ENCODE data around the gene CLIC5.
A peak's percentile ranks its signal among the peaks of the same experiment; 100 is the strongest.

Gene CLIC5

GRCh38 chr6:46035242-46035641, 19.6 kb upstream of the CLIC5 start:
- DNase-seq (ENCODE audit: low read depth in 3 of 3): no peak

DNA sequence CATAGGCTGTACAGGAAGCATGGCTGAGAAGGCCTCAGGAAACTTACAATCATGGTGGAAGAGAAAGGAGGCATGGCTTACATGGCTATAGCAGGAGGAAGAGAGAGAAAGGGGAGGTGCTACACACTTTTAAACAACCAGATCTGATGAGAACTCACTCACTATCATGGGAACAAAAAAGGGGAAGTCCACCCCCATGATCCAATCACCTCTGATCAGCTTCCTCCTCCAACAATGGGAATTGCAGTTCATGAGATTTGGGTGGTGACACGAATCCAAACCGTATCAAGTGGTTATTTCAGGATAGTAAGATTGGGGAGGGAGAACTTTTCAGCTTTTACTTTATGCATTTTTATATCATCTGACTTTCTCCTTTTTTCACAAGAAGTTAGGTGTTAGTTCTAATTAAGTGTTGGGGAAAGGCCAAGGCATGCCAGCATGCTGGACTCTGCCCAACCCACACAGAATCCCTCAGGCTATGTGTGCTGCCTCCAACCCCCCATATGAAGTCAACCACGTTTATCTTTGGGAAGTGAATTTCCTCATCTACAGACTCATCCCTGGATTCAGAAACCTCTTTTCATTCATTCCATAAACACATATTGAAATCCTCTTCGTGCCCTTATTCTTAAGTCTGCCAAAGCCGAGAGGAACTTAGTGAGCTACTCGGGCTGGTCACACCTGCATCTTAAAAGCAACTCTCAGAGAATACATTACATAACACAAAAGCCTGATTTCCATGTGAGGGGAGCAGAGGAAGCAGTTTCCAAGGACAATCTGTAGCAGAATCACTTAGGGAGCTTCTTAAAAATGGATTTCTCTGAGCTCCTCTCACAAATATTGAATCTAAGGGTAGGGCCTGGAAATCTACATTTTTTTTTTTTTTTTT, 16.7 kb upstream of the CLIC5 start:
- DNase-seq (ENCODE audit: low read depth in 3 of 3): no peak

GRCh38 chr6:46029602-46030001, 13.9 kb upstream of the CLIC5 start:
- DNase-seq (ENCODE audit: low read depth in 3 of 3): no peak

GRCh38 chr6:46026307-46026706, 10.6 kb upstream of the CLIC5 start:
- no peak for DNase-seq (ENCODE audit: low read depth in 3 of 3)

GRCh38 chr6:46025573-46025972, 9.9 kb upstream of the CLIC5 start:
- DNase-seq (ENCODE audit: low read depth in 3 of 3): no peak

- no peak for DNase-seq (ENCODE audit: low read depth in 3 of 3)
These were observed 8.6 kb upstream of the CLIC5 start for GRCh38 chr6:46024124-46024769.

DNA sequence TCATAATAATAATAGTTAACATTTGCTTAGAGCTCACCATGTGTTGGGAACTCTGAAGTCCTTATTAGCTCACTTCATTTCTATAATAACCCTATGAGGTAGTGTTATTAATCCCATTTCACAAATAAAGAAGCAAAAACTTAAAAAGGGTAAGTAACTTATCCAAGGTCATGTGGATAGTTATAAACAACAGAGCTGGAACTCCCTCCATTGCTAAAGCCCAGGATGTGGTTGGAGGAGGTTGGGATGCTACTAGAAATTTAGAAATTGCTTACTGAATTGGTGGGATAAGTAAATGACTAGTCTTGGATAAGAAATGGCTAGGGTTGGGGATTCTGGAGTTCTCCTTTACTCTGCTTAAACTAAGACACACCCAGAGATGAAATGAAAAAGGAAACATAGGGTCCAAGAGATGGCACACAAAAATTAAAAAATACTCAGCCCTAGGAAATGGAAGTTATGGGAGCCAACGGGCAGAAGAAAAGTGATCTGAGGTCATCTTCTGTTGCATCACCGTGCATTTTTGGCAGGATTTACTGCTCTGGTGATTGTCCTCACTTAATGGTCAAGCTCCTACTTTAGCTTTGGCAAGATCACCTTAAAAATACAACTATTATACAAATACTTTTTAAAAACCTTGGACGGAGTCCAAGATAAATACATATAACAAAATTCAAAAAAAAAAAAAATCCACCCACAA, 7.7 kb upstream of the CLIC5 start:
- DNase-seq (ENCODE audit: low read depth in 3 of 3): no peak

DNA sequence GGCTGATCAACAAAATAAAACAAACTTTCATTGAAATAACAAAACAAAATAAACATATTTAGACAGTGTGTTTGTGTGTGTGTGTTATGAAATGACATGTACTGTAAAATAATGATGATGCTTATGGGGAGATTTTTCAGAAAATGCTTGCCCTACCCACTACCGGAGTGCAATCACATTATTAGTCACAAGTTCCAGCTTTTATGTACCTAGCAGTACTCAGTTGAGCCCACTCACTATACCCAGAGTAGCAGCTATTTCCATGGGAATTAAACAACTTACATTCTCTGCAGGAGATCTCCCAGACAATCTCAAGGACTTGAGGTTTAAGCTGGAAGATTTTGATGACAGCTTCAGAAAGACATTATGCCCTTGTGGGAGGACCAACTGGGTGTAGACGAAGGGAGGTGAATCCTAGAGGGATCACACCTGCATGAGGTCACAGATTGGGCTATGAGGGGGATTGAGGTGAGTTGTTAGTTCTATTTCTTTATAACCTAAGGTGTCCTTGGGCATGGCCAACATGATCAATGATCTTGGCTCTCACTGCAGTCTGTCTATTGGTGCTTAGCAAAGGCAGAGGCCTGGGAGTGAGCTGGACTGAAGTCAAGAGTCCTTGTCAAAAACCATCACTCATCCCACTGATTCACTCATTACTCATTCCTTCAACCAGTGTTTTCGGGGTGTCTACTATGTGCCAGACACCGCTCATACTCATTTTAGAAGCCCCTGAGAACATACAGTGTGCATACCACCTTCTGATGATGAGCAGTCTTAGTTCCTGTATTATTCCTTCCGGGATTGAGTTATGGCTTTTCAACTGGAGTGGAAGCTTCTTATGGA, 6.7 kb upstream of the CLIC5 start:
- DNase-seq (ENCODE audit: low read depth in 3 of 3): no peak

- no peak for DNase-seq (ENCODE audit: low read depth in 3 of 3)
These were observed 2.1 kb upstream of the CLIC5 start for GRCh38 chr6:46017726-46018125.

DNA sequence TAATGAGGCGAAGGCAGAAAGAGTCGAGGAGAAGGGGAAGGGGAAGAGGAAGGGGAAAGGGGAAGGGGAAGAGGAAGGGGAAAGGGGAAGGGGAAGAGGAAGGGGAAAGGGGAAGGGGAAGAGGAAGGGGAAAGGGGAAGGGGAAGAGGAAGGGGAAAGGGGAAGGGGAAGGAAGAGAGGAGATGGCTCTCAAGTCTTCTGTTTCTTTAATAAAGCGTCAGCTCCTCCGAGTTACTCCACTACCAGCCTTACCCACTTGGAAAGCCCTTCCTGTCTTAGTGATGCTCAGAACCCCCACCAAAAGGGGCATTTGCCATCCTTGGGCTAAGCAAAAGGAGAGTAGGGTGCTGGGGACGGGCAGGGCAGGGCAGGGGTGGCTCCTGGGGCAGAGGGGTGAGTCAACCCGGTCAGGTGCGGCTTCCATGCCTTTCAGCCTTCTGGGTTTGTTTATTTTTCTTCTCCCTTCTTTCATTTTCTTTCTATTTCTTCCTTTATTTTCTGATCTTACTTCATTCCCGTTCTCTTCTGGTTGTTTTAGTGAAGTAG, 476 bp upstream of the CLIC5 start:
- no peak for DNase-seq (ENCODE audit: low read depth in 3 of 3)

DNA sequence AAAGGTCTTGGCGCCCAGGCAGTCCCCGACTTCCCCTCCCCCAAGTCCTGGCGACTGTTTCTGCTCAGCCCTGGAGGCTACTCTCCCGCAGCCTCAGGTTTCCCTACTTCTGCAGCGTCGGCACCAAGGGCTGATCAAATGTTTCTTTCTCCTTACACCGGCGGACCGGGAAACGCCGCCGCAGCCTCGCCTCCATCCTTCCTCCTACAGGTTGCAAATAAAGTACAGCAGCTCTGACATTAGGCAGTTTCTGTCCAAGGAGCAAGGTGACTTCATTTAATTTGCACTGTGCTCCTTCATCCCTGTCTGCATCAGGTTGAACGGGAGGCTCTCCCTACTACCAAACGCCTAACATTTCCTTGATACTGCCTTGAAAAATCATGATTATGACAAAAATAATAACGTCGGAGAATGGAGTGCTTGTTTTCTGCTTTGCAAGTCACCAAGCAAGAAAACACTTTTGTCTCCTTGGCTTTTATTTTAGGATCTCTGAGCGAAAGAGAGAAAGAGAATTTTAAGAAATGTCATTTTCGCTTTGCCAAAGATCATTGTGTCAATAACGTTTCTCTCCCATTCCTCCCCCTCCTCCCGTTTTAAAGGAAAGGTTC, 1.0 kb downstream of the CLIC5 start:
- DNase-seq (ENCODE audit: low read depth in 3 of 3): peak in 1 of 3 experiments; percentile 20

- DNase-seq (ENCODE audit: low read depth in 3 of 3): no peak
These were observed 1.6 kb downstream of the CLIC5 start for GRCh38 chr6:46014046-46014445.

DNA sequence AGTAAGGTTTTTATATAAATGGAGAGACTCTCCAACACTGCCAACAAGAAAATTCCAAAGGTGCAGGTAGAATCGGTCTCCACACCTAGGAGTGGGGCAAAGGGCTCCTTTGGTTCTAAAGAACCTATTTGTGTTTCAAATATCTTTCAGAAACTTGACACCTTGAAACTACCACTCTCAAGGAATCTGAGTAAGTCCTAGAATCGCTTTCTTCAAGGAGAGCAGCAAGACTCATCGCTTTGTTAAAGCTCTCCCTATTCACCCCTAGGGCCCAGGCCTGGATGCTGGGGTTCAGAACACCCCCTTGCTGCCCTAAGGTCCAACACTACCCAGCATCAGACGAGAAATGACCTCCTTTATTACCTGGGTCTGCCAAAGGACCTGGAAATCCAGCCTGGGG, 2.0 kb downstream of the CLIC5 start:
- no peak for DNase-seq (ENCODE audit: low read depth in 3 of 3)

DNA sequence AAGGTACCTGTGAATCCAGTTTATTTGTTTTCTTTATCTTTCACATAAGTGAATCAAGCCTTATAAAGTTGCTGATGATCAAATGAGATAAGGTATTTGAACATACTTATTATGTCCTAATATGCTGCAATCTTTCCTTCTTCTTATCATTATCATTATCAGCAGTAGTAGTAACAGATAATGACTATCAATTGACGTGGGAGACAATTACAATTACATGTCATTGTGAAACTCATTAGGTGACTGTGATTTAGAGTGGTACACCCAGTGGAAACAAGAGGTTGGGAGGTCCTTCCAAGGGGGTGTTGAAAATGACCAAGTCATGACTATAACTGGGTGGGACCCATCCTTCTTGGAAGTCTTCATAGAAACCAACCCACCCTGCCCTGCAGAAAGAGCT, 2.8 kb downstream of the CLIC5 start:
- no peak for DNase-seq (ENCODE audit: low read depth in 3 of 3)

DNA sequence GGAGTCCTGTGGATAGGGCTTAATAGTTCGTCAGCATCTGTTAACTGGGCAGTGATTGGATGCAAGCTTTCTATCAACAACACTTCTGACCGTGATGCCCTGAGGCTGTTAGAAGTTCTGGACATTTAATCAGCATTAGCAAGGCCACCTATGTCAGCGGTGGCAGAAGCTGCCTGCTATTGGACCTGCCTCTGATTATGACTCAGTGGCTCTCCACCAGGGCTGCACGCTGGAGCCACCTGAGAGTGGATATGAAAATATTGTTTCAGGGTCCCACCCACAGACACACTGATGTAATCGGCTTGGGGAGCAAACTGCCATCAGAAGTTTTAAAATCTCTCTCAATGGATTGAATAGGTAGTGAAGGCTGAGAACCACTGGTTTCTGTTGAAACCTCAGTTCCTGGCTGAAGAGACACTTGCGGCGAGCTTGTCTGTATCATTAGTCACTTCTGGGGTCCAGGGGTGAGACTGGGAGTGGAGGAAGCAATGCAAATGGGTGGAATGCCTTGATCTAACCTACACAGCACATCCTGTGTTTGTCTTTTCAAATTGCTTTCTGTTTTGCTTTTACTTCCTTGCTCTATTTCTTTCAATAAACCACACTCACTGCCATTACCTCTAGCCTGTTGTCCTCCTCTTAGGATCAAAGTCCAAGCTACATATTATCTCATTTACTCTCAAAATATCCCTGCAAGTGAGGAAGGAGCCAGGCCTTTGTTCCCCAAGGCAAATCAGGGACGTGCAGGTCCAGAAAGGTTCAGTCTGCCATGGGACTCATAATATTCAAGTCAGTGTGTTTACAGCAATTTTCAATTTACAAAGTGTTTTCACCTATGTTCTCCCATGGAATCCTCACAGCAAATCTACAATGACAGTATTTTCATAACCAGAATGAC, 4.2 kb downstream of the CLIC5 start:
- DNase-seq (ENCODE audit: low read depth in 3 of 3): peak in 2 of 3 experiments; percentile 40 to 46

DNA sequence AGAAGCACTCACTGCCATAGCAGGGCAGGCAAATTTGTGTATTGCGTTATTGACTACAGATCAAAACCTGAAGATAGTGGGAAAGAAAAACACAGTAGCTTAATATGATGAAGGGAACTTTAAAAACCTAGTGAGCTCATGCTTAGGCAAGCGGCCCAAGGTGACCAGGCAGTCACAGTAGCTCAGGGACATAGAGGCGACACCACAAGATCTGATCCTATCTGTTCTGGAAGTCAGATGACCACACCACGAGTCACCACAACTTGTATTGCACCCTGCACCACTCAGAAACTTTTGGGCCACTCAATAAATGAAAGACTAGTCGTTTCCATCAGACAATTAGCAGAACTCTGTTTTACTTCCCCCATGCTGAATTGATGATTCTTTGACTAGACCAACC, 4.9 kb downstream of the CLIC5 start:
- no peak for DNase-seq (ENCODE audit: low read depth in 3 of 3)

DNA sequence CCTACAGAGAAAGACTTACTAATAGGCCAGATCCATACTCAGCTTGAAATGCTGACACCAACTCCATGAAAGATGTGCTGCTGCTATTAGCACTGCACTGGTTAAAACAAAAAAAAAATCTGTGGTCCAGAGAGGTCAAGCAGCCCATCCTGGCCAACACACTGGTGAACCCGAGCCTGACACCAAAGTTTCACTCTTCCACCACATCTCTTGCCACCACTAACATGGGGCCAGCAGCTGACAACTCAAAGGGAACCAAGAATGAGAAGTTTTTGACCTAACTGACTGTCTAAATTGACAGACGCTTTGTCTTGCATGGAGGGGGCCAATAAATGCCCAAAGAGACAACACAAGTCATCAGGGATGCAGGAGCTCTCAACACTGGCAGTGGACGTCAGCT, 5.4 kb downstream of the CLIC5 start:
- DNase-seq (ENCODE audit: low read depth in 3 of 3): no peak

DNA sequence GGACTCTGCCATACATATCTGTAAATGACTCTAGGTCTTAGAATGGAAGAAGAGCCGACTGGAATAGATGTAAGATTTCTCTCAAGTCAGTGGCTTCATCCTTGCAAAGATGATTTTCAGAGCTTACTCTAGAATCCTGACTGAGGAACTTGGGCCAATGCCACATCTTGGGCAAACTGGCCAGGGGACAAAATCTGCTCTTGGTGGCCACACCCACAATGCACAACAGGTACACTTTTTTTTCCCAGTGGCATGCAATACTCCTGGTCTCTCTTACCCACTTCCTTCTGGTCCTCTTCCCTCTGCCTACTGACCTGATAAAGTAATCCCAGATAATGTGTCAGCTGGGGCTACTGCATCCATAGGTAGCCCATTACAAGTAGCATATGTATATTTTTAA, 13.4 kb downstream of the CLIC5 start:
- no peak for DNase-seq (ENCODE audit: low read depth in 3 of 3)

DNA sequence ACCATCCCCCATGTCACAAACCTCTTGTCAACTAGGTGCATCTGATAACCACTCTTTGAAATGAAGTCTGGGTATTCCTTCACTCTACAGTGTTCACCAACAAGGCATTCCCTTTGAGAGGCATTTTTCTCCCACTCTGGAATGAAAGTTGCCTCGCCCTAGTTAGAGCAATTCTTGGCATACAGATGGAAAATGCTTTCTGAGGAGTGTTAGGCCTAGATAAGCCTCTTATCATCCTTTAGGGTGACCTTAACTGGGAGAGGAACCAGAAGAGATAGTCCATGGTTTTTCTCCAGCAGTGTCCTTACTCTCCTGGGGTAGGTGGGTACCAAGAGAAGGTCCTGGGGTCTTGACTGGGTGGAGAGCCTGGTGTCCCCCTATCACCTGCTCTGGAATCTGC, 14.8 kb downstream of the CLIC5 start:
- no peak for DNase-seq (ENCODE audit: low read depth in 3 of 3)

DNA sequence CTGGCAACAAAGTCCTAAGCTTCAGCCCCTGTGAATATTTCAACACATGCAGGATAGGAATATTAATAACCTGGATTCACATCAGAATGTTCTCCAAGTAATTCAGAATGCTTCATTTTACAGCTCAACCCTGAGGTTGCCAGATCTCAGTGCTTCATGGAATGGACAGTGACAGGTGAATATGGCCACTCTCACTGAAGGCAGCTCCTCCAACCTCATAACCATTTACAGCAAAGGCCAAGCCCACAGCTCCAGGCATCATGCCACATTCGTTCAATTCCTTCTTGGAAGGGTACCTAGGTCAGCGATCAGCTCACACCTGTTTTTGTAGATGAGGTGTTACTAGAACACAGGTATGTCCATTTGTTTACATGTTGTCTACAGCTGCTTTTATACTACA, 17.1 kb downstream of the CLIC5 start:
- DNase-seq (ENCODE audit: low read depth in 3 of 3): no peak
